Putamen (tissue), 1 donor: ENCODE data around the gene STAT5A.
"Not testable (repeated sequence)": the region's sequence is repeated elsewhere in the genome, so short reads cannot be mapped to it uniquely, and the experiment has no call there.

Source experiments
- DNase-seq: peaks from one replicate; pipeline ENCODE4 v3.0.0-alpha.2; 2016; ENCODE audit warnings: low spot score

STAT5A gene

DNA sequence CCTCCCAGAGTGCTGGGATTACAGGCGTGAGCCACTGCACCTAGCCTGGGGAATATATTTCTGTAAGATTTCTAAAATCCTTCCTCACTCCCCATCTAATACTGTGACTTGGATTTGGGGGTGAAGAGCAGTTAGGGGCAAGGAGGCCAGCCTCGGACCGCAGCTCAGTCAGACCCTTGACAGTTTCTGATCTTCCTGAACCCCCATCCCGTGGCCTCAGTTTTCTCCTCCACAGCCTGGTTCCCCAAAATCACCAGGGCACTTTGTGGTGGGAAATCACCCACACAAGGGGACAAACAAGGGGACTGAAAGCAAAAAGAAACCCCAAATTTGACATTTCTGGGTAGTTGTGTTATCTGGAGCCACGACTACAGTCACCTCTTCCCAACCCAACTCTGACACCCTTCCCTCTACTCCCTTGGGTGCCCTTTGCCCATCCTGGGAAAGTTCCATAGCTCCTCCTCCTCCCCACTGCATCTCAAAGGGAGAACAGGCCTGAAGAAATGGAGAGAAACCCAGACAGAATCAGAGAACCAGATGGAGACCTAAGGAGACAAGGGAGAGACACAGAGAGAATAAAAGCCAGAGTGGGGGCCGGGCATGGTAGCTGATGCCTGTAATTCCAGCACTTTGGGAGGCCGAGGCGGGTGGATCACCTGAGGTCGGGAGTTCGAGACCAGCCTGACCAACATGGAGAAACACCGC is 2.8 kb upstream of the STAT5A start:
- no peak for DNase-seq

DNA sequence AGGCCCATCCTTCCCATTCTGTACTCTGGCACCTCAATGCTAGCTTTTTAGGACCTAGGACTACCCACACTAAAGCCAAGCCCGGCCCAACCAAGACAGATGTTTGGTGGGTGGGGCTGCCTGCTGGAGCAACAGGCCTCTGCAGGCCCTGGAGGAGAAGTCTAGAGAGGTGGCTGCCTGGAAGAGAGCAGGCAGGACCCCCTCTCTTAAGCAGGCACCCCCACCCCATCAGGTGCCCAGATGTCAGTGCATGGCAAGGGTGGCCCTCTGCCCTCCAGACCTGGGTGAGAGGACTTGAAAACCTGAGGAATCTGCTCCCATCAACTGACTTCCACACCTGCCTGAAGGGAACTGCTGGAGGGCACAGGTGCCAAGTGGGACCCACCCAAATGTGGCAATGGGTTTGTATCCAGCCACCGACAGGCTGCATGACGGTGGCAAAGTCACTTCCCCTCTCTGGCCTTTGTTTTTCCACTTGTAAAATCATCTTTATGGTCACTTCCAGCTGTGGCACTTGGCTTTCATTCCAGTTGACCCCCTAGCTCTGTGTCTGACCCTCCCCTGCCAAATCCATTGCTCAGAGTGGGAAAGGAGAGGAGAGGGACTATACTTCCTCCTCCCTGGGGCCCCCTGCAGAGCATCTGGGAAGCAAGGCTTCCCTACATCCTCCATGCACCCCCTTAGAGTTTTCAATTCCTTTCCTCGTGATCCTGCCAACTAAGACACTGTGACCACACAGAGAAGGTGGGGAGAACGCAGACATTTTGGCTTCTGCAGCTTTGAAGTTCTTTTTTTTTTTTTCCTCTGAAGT is 1.7 kb upstream of the STAT5A start:
- no peak for DNase-seq

DNA sequence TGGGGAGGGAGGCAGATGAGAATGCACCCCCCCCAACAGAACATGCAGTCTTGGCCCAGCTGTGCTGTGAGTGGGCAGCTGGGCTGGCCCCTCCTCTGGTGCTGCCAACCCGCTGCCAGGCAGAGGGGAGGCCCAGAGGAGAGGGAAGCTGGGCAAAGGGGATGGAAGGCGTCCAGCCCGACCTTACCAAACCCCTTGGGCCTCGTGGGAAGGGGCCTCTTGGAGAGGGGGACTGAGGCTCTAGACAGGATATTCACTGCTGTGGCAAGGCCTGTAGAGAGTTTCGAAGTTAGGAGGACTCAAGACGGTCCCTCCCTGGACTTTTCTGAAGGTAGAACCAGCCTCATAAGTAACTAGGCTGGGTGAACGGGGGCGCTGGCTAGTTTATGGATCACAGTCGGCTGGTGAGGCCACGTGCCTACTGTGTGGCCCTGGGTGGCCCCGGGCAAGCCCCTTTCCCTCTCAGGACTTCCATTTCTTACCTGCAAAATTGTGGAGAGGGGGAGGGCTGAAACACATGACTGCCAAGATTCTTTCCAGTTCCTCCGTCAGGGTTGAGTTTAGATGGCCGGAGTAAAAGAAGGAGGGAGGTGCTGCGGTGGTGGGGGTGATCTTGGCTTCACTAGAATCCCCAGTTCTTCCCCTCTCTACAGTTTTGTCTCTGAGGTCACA is 857 bp upstream of the STAT5A start:
- DNase-seq: peak; percentile 62

DNA sequence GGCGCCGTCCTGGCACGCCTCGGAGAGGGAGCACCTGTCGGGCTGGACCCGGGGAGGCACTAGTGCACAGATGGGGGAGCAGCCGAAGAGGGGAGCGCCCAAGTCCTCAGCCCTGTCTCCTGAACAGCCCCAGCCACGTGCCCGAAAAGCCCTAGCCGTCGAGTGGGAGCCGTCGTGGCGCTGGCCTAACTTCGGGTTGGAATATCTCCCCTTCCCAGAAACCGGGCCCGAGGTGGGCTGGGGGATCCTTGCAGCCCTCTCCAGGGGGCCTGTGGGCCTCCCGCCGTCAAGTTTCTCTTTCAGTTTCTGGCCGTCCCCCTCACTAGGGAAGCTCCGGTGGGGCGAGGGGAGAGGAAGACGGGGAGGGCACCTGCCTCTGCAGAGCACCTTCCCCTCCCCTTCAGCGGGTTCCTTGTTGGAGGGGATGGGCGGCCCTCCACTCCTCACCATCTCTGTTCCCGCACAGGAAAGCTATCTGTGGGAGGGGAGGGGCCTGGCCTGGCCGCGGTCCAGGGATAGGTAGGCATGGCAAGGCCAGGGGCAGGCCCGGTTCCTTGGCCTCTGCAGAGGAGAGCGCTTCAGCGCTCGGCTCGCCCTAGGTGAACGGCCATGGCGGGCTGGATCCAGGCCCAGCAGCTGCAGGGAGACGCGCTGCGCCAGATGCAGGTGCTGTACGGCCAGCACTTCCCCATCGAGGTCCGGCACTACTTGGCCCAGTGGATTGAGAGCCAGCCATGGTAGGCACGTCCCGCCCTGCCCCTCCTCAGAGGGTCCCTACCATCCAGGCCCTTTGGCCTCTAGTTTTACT is 709 bp downstream of the STAT5A start:
- no peak for DNase-seq

DNA sequence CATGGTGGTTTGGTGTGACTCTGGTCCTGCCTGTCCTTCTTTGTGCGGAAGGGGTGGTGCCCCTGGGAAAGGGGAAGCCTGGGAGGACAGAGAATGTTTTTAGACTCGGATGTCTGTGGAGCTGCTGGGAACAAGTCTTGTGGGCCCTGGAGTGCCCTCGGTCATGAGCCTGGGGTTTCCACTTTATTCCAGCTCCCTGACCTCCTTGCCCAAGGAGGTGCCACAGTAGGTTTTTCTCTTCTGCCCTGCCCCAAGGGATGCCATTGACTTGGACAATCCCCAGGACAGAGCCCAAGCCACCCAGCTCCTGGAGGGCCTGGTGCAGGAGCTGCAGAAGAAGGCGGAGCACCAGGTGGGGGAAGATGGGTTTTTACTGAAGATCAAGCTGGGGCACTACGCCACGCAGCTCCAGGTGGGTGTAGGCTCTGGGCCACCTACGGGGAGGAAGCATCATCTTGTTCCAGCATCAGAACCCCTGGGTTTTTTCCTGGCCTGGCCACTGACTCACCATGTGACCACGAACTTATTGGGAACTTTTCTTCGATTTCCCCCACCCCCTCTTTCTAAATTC is 1.4 kb downstream of the STAT5A start:
- no peak for DNase-seq

DNA sequence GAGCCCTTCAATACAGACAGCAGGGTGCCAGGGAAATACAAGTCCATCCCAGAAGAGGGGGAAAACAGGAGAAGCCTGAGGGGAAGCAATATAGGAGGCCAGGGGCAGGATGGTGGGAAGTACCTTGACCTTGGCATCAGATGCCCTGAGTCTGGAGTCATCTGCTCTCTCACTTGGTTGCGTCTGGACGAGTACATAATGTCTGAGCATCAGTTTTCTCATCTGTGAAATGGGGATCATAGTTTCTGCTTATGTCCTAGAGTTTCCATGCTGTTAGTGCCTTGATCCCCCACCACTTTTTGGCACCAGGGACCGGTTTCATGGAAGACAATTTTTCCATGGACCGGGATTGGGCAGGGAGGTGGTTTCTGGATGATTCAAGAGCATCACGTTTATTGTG is 2.3 kb downstream of the STAT5A start:
- no peak for DNase-seq

DNA sequence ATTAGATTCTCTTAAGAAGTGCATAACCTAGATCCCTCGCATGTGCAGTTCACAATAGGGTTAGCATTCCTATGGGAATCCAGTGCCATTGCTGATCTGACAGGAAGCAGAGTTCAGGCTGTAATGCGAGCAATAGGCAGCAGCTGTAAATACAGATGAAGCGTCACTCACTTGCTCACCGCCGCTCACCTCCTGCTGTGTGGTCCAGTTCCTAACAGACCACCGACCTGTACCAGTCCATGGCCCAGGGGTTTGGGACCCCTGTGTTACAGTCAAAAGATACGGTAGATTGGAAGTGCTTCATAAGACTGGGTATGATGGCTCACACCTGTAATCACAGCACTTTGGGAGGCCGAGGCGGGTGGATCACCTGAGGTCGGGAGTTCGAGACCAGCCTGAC is 2.8 kb downstream of the STAT5A start:
- no peak for DNase-seq

DNA sequence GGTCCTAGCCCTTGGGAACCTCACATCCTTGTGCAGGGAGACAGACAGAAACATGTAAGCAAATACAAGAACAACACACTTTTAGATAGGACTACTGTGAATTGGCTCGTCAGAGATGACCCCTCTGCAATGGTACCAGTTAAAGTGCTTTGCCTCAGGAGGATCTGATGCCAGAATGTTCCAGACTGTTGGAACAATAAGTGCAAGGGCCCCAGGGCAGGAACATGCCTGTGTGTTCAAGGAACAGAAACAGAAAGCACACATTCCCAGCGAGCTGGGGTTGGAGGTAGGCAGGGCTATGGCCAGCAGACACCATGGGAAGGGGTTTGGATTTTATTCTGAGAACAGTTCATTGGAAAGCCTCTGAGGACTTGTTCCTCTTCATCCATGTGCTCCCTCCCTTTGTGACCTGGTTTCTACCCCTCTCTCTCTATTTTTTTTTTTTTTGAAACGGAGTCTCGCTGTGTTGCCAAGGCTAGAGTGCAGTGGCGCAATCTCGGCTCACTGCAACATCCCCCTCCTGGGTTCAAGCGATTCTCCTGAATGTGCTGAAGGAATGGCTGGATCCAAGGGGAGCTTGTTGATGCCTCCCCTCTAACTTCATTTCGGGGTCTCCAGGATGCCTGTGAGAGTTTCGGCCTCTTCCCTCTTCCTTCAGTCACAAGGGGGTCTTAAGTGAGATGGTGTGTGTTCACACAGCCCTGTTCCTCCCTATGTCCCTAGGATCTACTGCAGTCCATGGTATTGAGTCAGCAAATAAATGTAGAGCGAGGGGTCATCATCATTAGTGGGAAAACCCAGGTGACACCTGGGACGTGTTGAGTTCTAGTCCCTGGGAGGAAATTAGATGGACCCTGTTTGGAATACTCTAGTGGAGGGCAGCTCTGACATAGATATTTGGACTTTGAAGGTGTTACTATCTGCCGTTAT is 6.4 kb downstream of the STAT5A start:
- no peak for DNase-seq

DNA sequence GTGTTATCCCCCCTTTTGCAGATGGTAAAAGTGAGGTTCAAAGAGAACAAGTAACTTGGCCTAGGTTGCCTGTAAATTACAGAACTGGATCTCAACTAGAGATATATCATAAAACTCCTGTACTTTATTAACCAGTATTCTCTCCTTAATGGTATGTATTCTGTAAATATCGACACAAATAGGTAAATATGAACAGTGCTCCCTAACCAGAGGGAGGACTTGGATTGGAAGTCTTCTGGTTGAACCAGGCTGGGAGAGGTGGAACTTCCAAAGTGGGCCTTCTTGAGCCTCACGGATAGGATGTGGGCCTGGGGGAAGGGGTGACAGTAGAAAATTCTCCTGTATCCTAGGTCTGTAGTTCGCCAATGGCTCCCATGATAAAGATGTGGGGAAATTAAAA is 7.7 kb downstream of the STAT5A start:
- no peak for DNase-seq

DNA sequence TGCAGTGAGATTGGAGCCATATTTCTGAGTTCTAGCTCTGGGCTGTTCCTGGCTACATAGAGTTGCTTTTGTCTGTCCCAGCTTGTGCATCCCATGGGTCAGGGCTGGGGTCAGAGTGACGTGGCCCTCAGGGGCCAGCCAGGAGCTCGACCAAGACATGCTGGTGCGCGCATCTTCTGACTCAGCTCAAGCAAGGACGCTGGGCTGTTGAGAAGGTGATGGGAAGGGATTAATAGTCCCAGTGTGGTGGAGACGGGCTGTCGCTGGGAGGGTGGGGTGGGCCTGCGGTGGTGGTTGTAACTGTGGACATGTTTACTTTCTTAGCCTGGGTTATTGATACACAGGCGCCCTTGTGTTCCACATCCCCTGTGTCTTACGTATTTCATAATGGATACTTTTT is 9.5 kb downstream of the STAT5A start:
- DNase-seq: not testable (repeated sequence)

DNA sequence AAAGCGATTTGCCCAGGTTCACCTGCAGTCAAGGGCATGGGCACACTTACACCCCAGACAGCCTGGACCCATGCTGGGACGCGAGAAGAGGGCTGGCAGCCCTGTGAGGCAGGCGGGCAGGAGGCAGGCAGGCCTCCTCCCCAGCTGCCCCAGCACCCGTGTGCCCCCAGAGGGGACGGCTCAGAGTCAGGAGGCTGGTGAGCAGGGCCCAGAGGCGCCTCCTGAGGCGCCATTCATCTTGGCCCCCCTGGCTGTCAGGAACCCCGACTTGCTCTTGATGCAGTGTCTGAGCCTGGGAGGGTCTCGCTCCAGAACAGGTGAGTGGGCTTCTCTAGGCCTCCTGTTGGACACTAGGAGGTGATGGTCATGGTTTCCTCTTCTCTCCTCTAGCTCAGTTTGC is 11.1 kb downstream of the STAT5A start:
- DNase-seq: not testable (repeated sequence)

DNA sequence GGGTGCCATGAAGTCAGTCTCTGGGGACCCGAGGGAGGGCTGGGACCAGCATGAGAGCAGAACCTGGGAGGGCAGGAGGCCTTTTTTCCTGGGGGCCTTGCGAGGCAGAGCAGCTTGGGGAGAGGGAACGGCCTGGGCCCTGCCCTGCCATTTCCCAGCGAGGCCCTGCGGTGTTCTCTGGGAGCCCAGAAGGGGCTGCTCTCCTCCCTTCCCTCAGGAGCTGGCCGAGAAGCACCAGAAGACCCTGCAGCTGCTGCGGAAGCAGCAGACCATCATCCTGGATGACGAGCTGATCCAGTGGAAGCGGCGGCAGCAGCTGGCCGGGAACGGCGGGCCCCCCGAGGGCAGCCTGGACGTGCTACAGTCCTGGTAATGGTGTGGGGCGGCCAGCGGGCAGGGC is 11.6 kb downstream of the STAT5A start:
- DNase-seq: not testable (repeated sequence)

DNA sequence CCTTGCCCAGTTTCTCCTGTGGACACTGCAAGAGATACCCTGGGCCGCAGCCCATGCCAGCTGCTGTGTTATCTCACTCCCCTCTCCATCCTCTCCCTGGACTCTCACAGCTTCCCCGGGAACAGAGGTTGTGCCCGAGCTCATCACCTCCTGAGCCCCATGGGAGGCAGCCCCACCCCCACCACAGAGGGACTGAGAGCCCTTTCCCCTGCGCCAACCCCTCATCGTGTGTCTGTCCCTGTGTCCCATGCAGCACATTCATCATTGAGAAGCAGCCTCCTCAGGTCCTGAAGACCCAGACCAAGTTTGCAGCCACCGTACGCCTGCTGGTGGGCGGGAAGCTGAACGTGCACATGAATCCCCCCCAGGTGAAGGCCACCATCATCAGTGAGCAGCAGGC is 12.7 kb downstream of the STAT5A start:
- DNase-seq: no peak

DNA sequence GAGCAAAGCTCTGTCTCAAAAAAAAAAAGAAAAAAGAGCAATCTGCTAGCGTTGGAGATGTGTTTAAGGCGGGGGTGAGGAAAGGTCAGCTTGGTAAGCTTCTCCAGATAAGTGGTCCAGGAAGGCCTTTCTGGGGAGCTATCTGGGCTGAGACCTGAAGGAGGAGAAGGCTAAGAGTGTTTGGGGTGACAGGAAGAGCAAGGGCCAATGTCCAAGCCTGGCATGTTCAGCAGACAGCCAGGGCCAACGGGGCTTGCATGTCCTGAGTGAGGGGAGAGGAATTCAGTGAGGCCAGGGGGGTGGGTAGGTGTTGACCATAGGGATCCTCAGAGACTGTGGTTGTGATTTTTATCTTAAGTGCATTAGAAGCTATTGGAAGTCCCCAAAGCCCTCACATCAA is 15.4 kb downstream of the STAT5A start:
- no peak for DNase-seq

DNA sequence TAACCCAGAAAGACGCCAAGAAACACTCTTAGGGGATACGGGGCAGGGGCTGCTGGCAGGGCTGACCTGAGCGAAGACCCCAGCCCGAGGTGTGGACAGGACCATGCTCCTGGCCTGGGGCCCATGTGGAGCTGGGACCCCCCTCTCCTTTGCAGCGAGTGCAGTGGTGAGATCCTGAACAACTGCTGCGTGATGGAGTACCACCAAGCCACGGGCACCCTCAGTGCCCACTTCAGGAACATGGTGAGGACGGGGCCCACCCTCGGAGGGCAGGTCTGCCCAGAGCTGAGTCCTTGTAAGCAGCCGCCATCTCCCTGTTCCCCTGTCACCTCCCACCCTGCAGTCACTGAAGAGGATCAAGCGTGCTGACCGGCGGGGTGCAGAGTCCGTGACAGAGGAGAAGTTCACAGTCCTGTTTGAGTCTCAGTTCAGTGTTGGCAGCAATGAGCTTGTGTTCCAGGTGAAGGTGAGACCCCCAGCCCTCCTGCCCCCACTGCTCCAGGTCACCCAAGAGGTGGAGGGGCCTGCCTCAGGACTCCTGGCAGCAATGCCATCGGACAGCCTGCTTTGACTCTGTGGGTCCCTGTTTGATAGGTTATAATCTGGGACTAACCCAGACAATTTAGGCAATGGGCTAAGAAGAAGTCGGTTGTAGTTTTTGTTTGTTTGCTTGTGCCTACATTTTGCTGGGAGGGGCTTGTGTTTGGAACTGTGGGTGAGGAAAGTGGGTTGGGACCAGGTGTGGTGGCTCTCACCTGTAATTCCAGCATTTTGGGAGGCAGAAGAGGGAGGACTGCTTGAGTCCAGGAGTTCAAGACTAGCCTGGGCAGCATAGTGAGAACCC is 16.1 kb downstream of the STAT5A start:
- DNase-seq: no peak

DNA sequence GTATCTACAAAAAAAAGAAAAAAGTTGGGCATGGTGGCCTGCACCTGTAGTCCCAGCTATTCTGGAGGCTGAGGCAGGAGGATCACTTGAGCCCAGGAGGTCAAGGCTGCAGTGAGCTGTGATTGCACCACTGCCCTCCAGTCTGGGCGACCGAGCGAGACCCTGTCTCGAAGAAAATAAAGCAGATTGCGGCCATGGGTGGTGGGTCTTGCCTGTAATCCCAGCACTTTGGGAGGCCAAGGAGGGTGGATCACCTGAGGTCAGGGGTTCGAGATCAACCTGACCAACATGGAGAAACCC is 16.7 kb downstream of the STAT5A start:
- DNase-seq: not testable (repeated sequence)

DNA sequence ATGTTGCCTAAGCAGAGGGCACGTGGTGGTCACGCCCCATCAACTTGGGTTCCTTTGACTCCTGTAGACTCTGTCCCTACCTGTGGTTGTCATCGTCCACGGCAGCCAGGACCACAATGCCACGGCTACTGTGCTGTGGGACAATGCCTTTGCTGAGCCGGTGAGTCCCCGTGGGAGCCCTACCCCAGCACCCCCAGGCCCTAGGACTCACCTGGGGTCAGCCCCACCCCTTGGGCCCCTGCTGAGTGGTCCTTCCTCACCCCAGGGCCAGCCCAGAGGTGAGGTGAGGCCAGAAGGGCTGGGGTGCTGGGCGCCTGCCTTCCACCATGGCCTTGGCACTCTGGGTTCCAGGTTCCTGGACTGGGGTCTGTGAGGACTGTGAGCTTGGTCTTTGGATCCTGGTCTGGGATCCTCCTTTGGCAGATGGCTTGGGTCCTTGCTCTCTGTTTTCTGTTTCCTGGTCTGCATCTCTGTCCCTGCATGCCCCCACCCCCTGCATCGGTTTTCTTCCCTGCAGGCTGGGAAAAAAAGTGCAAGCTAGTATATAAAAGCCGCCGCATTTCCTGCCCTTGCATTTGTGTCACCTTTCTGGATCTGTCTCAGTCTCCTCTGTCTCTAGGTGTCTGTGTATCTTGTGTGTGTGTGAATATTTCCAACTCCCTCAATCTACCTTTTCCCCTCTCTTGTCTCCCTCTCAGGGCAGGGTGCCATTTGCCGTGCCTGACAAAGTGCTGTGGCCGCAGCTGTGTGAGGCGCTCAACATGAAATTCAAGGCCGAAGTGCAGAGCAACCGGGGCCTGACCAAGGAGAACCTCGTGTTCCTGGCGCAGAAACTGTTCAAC is 17.5 kb downstream of the STAT5A start:
- no peak for DNase-seq

DNA sequence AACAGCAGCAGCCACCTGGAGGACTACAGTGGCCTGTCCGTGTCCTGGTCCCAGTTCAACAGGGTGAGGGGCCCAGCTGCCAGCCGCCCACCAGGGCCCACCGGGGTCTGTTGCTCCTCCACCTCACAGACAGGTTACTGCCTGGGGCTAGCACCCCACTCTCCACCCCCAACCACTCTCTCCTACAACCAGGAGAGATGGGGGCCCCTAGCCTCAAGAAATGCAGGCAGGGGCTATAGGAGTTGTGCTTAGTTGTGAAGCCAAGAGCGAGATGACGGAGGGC is 18.0 kb downstream of the STAT5A start:
- DNase-seq: no peak

DNA sequence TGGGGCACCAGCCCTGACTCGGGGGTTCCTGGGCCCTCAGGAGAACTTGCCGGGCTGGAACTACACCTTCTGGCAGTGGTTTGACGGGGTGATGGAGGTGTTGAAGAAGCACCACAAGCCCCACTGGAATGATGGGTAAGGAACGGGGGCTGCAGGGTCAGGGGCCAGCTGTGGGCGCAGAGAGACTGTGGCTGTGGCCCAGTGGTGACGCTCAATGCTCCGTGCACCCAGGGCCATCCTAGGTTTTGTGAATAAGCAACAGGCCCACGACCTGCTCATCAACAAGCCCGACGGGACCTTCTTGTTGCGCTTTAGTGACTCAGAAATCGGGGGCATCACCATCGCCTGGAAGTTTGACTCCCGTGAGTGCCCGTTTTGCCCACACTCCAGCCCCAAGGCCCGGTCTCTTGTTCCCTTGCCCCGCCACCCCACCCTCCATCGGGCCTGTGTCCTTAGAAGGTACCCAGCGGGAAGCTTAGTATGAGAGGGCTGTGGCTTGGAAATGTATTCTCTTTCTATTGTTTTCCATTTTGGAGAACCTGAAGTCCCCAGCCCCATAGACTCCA is 19.1 kb downstream of the STAT5A start:
- DNase-seq: no peak
